Embryonic facial prominence (tissue), 1 donor: ENCODE data around the gene ZNF160.
"Not testable (repeated sequence)": the region's sequence is repeated elsewhere in the genome, so short reads cannot be mapped to it uniquely, and the experiment has no call there.

Source experiments
- DNase-seq: peaks from one replicate; pipeline ENCODE4 v3.0.0-alpha.2; 2016; ENCODE audit errors: extremely low spot score

ZNF160 gene

GRCh38 chr19:53092723-53093122 lies 10.5 kb downstream of the ZNF160 start:
- DNase-seq: no peak

DNA sequence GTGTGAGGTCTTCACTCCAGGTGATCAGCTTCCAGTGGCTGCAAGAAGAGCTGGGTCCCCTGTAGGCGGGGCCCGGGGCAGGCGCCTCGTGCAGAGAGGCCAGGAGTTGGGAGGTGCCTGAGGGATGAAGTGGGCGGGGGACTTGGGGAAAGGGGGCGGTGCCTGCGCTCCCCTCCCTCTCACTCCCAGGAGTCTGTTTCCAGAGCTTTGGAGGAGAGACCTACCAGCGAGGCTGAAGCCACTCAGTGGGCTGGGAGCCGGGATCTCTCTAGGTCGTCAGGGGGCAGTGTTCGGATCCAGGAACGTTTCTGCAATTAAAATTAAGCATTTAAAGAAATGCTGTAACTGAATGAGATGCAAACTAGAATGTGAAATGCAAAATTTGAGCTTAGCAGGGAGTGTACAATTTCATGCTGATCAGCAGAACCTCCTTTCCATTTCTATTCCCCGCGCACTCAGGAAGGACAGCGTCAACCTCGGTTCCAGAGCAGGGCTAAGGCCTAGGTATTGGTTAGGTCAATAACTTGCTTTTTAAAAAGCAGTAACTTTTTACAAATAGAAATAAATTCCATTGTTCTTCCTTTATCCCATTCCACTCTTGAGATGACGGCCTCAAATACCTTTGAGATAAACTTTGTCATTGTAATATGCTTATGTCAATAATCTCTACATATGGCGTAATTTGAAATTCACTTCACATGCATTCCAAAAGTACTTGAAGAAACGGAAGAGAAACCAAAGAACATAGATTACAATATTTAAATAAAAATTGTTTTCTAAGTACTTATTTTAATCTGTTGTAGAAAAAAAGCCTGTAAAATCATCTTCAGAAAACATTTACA lies 11.6 kb downstream of the ZNF160 start:
- DNase-seq: no peak

GRCh38 chr19:53088091-53088490 lies 15.1 kb downstream of the ZNF160 start:
- DNase-seq: no peak

DNA sequence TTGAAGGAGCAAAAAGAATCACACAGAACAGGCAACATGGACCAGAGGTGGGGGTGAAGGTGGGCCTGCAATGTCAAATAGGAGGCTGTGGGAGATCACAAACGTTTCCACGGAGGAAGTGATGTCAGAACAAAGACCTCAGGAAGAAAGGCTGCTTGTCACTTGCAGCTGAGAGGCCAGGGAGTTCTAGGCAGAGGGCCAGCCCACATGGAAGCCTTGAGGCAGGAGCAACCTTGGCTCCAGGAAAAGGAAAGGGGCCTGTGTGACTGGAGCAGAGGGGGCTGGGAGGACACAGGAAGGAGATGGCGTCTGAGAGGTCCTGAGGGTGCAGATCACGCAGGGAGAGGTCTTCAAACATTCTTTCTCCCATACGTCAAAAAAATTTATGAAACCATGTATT lies 16.3 kb downstream of the ZNF160 start:
- DNase-seq: no peak

- DNase-seq: no peak
Observed at GRCh38 chr19:53085496-53085895, 17.7 kb downstream of the ZNF160 start.

- no peak for DNase-seq
Observed at GRCh38 chr19:53082929-53083328, 20.3 kb downstream of the ZNF160 start.

- no peak for DNase-seq
Observed at GRCh38 chr19:53079313-53079924, 23.8 kb downstream of the ZNF160 start.

- no peak for DNase-seq
Observed at GRCh38 chr19:53078668-53079067, 24.6 kb downstream of the ZNF160 start.

DNA sequence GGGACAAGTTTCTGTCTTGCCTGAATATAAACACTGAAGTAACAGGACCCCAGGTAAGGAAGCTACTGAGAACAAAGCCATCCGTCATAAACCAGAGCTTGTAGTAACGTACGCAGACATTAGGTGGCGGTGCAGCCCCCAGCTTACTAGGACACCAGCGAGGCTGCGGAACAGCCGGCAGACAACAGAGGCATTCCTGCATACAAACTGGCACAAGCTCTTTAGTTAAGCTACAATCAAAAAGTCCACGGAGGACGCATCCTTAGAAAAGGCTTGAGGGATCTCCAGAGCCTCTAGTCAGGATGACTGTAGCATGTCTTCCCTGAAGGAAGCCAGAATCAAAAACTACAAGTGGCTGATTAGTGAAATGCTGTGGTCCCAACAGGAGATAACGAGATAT lies 26.2 kb downstream of the ZNF160 start:
- DNase-seq: peak; percentile 25

- no peak for DNase-seq
Observed at GRCh38 chr19:53068834-53069233, 34.4 kb downstream of the ZNF160 start.

DNA sequence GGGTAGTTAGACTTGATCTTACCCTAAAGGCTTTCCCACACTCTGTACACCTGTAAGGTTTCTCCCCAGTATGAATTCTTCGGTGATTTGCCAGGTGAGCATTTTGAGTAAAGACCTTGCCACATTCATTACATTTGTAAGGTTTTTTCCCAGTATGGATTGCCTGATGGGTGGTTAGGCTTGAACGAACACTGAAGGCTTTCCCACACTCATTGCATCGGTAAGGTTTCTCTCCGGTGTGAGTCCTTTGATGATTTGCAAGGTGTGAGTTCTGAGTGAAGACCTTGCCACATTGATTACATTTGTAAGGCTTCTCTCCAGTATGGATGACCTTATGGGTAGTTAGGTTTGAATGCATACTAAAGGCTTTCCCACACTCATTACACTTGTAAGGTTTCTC lies 35.0 kb downstream of the ZNF160 start:
- DNase-seq: no peak

DNA sequence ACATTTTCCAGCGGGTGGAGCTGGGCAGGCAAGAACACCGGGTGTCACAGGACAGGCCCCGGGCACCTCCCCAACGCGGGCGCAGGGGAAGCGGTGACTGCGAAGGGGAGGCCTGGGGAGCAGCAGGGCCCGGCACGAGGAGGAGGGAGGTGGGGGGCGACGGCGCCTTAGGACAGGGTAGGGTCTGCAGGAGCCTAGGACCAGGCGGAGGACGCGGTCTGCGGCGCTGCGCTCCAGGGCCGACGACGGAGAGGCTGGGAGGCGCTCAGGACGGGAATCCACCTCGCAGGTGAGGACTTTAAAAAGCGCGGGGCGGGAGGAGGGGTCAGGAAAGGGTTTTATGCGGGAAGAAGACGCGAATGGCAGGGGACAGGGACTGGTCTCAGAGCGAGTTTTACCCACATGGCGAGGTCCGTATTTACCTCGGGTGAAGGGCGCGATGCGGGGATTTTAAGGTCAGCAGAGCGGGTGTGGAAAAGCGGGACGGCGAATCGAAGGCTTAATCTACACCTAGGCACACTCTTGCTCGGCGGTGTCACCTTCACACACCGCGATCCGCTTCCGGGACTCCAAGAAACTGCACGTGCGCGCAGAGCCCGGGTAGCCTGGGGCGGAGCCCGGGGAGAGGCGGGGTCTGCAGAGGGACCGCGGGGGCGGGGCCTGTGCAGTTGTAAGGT lies 45.2 kb downstream of the ZNF160 start:
- DNase-seq: no peak

GRCh38 chr19:53055117-53055516 lies 48.1 kb downstream of the ZNF160 start:
- no peak for DNase-seq

DNA sequence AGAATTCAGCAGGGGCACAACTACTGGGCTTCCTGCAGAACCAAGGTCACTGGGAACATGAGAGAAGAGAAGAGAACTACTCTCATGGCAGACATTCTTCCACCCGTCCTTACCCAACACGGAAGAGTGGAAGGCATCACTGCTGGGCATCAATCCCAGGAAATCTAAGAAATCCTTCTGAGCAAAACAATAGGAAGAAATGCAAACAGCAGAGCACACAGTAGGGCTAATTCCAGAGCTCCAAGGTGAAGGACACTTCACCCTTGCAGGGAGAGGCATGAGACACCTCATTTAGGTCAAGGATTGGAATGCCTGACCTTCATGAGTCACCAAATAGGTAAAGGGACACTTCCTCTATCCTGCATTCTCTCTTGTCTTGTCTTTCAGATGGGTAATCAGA lies 55.8 kb downstream of the ZNF160 start:
- no peak for DNase-seq

- DNase-seq: no peak
Observed at GRCh38 chr19:53045536-53045935, 57.7 kb downstream of the ZNF160 start.

GRCh38 chr19:53041366-53041765 lies 61.9 kb downstream of the ZNF160 start:
- no peak for DNase-seq

DNA sequence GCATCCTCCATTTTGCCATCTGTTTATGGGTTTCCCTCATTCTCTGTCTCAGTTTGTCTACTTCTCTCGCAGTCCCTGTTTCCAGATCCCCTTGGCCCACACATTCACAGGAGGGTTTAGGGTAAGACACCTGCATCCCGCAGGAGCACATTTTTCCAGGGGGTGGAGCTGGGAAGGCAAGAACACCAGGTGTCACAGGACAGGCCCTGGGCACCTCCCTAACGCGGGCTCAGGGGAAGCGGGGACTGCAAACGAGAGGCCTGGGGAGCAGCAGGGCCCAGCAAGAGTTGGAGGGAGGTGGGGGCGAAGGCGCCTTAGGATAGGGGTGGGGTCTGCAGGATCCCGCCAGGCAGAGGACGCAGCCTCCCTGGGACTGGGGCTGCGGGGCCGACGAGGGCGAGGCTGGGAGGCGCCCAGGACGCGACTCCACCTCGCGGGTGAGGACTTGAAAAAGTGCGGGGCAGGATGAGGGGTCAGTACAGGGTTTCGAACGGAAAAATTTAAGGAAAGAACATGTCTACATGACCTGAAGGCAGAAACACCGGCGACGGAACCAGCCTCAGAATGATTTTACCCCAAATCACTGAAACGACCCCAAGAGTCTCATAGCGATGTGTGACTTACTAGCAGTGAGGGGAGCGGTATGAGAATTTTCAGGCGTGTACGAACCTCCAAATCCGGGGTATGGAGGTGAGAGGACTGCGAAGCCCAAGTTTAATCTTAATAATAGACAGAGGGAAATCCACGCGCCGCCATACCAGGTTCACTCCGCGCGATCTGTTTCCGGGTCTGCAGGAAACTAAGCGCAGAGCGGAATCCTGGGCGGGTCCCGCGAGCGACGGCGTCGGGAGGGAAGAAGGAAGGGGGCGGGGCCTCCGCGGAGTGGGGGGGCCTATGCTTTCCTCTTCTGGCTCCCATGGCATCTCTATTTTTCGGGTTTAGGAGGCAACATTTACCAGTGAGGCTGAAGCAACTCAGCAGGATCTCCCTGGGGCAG lies 65.8 kb downstream of the ZNF160 start:
- no peak for DNase-seq

DNA sequence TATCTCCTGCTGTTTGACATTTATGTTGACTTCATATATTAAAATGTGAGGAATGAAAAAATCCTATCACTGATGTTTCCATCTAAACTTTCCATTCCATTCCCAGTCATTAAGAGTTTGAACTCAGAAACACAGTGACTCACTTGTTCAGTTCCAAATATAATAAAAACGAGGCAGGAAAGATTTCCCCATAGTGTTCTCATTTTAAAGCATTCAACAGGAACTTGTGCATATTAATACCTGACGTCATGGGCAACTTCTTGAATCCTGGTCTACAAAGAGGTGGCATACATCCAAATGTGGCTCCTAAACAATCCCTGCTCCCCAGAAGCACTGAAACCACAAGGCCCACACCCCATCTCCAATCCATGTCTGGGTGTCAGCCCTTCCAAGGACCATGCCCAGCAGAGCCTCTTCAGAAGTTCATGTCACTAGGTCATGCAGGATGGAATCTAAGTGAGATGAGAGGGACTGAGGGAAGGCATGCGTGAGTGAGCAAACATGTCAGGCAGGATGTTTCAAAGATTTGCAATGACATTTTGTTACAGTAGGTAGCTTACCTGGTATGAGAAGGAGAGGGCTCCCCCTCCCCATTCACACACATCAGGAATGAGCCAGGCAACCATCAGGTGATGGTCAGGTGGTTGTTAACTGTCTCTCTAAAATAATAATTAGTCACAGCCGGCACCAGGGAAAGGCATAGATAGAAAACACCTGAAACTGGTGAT lies 68.1 kb downstream of the ZNF160 start:
- DNase-seq: no peak

DNA sequence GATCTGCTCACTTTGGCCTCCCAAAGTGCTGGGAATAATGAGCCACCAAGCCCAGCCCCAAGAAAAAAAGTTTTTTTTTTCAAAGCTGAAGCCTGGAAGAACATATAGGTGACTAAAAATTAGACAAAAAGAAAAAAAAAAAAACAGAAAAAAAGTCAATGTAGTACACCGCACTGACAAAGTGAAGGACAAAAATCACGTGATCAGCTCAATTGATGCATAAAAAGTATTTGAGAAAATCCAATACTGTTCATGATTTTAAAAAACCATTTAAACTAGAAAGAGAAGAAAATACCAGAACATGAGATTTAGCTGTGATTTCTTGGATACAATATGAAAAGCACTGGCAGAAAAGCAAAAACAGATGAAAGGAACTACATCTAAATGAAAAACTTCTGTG lies 69.2 kb downstream of the ZNF160 start:
- no peak for DNase-seq

- not testable (repeated sequence) for DNase-seq
Observed at GRCh38 chr19:53028306-53028705, 74.9 kb downstream of the ZNF160 start.

DNA sequence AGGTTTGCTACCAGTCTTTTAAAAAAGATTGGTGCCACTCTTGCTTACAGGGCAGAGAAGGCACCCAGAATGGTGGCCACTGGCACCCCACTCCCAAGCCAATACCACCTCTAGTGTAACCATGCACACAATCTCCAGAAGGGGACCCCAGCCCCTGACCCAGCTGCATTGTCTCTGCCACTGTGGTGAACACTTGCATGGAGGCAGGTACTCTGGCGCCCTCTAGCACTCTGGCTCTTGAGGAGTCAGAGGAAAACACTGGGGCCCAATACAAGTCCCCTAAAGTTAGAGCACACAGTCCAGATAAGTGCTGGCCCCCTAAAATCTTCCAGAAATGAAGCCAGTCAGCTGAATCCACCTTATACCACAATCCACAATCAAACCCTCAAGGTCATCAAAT lies 83.5 kb downstream of the ZNF160 start:
- no peak for DNase-seq
